ENCODE results near the gene CACNA1E. TPM values are rescaled to one million over a fixed set of nuclear protein-coding genes. Genes with fewer than 3 reads are reported as not detected.

CACNA1E gene
- polyA plus RNA-seq, 4 donors: 0.14 to 0.71 (median 0.40) TPM

- no peak for DNase-seq (ENCODE audit: low read depth in 4 of 4, low spot score in 2 of 4)
Measured at GRCh38 chr1:181855380-181855779, 372.1 kb downstream of the CACNA1E start.
